HG03039 (cell line): ENCODE results near the gene CACNG8.

Experiments
- ATAC-seq: cut with Tn5 transposase; IDR thresholded peaks from one replicate; pipeline ENCODE4 v1.9.1; 2021; ENCODE audit warnings: mild to moderate bottlenecking, moderate library complexity; ENCODE audit not compliant: unreplicated experiment

The CACNG8 gene

DNA sequence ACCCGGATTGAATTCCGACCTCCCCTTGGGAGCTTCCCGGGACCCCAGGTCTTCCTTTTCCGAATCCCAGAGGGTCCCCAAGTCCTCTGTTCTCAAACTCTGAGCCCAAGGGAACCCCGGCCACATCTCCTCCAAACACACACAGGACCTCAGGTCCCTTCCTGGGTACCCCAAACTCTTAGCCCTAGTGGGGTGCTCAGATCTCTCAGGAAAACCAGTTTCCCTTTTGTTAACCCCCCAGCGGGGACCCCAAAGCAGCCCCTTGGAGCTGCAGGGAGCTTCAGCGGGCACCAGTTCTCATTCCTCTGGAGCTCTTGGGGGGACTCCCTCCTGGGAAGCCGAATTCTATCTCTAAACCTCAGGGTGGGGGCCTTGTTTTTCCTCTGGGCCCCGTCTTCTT is 29.5 kb downstream of the CACNG8 start:
- ATAC-seq: no peak

DNA sequence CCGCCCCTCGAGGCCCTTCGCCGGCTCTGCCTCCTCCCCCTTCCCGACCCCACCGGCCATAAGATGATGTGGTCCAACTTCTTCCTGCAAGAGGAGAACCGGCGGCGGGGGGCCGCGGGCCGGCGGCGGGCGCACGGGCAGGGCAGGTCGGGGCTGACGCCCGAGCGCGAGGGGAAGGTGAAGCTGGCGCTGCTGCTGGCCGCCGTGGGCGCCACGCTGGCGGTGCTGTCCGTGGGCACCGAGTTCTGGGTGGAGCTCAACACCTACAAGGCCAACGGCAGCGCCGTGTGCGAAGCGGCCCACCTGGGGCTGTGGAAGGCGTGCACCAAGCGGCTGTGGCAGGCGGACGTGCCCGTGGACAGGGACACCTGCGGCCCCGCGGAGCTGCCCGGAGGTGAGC is 30.1 kb downstream of the CACNG8 start:
- ATAC-seq: no peak

DNA sequence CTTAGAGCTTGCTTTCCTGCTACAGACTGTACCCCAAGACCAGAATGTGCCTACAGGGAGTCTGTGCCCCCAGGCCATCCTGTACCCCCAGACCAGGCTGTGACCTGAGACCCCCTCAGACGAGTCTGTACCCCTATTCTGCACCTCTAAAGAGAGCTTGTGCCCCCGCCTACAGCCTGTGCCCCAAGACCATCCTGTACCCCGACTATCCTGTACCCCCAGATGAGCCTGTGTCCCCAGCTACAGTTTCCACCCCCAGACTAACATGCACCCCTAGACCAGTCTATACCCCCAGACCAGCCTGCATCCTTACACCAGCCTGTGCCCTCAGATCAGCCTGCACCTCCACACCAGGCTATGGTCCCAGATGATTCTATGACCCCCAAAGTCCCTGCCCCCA is 30.7 kb downstream of the CACNG8 start:
- no peak for ATAC-seq

DNA sequence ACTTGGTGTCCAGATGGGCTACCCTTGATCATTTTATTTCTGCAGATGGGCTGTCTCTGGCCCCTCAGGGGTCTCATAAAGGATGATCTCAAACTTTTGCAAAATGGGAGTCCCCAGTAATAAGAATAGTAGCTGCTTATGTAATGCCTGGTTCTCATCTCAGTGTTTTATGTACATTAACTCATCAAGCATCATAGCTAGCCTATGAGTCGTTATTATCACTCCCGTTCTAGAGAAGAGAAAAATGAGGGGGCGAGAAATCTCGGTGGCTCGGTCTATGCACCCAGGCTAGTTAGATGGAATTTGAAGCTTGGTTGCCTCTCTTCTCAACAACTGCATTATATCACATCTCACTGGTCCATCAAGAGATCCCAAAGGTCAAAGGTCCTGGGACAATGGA is 32.1 kb downstream of the CACNG8 start:
- ATAC-seq: no peak

DNA sequence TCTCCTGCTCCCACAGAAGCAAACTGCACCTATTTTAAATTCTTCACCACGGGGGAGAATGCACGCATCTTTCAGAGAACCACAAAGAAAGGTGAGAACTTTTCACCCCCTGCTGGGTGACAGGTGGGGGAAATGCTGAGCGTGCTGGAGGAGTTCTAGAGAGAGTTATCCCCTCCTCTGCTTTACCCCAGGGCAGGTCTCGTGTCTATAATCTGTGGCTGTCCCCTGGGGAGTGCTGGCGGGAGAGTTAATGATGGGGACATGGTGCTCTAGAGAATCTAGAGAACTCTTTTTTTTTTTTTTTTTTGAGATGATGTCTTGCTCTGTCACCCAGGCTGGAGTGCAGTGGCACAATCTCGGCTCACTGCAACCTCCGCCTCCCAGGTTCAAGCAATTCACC is 35.5 kb downstream of the CACNG8 start:
- no peak for ATAC-seq

DNA sequence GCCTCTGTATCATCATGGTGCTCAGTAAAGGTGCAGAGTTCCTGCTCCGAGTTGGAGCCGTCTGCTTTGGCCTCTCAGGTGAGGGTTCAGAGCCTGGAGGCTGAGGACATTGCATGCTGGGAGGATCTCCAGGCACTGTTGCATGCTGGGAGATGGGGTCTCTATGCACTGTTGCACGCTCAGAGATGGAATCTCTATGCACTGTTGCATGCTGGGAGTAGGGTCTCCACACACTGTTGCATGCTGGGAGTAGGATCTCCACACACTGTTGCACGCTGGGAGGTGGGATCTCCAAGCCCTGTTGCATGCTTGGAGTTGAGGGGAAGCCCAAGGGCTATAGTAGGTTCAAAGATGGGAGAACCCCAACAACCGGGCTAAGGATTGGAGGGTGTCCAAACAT is 37.0 kb downstream of the CACNG8 start:
- ATAC-seq: no peak

DNA sequence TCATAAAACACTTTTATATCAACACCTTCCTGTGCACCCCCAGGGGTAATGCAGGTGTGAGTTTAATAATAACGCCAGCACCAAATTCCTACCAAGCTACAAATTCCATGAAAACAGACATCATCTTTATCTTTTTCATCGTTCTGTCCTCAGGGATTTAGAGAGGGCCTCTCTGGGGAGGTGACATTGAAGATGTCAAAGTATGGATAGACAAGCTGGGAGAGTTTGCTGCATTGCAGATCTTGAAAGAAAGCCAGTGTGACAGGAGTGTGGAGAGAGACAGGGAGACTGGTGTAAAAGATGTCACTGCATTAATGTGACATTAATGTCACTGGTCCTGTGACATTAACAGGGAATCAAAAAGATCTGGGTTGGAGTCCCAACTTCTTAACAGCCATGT is 38.8 kb downstream of the CACNG8 start:
- no peak for ATAC-seq

DNA sequence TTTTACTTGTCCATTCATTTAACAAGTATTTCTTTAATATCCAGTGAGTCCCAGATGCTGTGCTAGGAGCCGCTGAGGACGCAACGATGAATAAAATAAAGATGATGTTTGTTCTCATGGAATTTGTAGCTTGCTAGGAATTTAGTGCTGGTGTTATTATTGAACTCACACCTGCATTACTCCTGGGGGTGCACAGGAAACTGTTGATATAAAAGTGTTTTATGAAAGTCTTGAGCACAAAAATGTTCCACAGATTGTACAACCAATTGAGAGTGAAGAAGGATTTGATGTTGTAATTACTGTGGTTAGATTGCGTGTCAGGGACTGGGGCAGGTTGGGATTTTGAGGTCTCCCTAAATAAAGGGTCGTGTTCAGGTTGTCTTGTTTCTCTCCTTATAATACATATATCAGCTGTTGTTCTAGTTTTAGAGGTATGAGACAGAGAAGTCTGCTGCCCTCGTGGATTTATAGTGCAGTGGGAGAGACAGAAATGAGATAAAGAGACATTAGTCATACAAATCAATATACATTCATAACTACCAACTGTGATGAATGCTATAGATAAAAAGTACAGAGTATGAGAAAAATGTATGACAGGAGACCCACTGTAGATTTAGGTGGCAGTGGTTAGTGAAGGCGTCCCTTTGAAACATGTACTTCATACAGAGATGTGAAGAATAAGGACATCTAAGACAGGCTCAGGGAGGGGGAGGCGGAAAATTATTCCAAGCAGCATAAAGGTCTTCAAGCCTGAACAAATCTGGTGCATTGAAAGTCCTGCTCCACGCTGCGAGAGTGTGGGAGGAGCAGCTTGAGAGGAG is 40.0 kb downstream of the CACNG8 start:
- no peak for ATAC-seq

DNA sequence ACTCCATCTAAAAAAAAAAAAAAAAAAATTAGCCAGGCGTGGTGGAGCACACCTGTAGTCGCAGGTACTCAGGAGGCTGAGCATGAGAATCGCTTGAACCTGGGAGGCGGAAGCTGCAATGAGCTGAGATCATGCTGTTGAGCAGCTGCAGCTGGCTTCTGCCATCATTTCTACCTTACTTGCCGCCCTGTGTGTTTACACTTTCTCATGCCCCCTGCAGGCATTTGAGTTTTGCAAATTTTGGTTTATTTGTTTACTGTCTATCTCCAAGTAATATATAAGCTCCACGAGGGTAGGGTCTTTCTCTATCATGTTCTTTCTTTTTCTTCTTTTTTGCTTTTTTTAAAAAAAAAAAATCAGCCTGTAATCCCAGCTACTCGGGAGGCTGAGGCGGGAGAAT is 46.7 kb downstream of the CACNG8 start:
- ATAC-seq: no peak

DNA sequence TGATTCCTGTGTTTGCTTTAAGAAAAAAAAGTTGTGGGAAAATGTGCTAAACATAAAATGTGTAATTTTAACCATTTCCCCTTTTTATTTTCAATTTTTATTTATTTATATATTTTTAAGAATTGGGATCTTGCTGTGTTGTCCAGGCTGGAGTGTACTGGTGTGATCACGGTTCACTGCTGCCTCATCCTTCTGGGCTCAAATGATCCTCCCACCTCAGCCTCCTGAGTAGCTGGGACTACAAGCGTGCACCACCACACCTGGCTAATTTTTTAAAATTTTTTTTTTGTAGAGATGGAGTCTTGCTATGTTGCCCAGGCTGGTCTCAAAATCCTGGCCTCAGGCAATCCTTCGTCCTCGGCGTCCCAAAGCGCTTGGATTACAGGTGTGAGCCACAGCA is 47.7 kb downstream of the CACNG8 start:
- ATAC-seq: no peak

DNA sequence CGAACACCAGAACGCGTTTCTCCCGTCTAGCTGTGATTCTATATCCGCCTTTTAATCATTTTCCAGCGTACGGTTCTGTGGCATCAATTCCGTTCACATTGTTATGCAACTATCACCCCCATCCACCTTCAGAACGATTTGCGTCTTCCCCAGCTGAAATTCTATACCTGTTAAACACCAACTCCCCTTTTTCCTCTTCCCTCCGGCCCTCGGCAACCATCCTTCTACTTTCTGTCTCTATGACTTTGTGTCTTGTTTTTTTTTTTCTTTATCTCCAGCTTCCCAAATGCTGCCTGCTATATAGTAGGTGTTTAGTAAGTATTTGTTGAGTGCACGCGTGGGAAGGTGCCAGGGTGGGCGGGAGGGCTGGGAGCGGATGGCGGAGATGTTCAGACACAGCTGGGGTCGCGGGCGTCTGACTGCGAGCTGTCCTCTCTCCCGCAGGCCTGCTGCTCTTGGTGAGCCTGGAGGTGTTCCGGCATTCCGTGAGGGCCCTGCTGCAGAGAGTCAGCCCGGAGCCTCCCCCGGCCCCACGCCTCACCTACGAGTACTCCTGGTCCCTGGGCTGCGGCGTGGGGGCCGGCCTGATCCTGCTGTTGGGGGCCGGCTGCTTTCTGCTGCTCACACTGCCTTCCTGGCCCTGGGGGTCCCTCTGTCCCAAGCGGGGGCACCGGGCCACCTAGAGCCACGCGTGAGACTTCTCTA is 48.9 kb downstream of the CACNG8 start:
- no peak for ATAC-seq

DNA sequence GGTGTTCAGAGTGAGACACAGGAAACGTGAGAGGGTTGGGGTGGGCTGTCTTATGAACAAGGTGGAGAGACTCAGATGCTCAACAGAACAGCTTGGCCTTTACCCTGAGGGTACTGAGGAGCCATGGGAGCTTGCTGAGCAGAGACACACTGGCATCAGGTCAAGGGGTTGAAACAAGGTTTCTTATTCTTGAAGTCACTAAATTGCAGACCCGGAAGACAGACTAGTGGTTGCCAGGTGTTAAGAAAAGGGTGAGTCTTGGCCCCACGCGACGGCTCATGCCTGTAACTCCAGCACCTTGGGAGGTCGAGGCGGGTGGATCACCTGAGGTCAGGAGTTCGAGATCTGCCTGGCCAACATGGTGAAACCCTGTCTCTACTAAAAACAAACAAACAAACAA is 51.1 kb downstream of the CACNG8 start:
- ATAC-seq: no peak

DNA sequence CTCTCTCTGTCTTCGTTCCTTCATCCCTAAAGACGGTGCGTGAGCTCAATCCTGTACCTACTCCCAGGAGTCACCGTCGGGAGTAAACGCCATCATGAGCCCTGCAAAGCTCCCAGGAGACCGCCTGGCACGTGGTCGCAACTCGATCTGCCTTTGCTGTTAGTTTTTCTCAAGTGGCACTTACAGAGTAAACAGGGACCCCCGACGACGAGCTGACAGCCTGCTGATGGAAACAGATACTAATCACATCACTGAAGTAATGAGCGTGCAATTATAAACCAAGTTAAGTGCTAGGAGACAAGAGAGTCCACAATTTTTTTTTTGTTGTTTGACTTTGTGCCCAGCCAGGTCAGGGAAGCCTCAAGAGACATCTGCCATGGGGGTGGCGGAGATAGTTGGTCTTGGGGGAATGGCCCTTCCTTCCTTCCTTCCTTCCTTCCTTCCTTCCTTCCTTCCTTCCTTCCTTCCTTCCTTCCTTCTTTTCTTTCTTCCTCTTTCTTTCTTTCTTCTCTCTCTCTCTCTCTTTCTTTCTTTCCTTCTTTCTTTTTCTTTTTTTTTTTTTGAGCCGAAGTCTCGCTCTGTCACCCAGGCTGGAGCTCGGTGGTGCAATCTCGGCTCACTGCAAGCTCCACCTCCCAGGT is 52.3 kb downstream of the CACNG8 start:
- ATAC-seq: no peak

DNA sequence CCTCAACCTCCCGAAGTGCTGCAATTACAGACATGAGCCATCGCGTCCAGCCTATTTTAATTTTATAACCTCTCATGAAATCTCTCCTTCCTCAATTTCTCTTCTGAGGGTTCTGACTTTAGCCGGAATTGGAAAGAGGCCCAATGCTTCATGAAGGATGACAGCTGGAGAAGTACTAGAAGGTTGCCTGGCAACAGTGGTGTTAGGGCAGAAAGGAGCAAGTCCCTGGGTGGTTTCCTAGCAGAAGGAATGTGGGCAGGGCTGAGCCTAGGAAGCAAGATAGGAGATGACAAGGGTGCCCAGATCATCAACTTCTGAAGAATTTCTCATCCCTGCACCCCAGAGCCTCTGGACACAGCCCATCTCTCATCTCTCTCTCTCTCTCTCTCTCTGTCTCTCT is 54.5 kb downstream of the CACNG8 start:
- ATAC-seq: no peak

DNA sequence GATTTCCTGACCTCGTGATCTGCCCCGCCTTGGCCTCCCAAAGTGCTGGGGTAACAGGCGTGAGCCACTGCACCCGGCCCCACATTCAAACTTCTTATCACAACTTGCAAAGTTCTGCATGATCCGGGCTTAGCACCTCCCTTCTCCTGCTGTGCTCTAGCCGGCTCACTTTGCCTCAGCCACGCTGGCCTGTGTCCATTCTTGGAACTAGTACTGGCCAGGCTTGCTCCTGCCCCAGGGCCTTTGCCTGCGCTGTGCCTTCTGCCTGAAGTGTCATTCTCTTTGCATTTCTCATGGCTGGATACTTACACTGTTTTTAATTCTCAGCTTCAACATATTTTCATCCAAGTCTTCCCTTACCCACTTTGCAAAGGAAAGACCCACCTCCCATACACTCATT is 58.6 kb downstream of the CACNG8 start:
- no peak for ATAC-seq

DNA sequence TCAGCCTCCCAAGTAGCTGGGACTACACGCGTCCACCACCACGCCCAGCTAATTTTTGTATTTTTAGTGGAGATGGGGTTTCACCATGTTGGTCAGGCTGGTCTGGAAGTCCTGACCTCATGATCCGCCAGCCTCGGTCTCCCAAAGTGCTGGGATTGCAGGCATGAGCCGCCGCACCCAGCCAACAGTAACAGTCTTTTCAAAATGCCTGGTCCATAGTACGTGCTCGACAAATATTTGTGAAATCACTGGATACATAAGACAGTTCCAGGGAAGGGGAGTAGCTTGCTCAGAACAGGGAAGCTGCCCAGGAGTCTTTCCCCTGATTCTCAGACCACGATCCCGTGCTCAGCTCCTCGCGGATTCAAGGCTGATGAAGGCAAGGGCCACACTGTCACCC is 59.2 kb downstream of the CACNG8 start:
- no peak for ATAC-seq

DNA sequence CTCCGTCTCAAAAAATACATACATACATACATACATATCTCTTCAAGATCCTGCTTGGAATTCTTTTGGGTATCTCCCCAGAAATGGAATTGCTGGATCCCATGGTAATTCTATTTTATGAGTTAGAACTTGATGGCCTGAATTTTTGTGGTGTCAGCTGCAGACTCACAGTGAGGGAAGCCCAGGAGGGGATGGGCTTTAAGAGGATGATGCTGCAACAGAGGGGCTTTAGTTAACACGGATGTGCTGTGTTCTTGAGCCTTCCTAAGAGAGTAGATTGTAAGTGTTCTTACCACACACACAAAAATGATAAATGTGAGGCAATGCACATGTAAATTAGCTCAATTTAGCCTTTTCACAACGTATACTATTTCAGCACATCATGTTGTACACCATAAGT is 60.5 kb downstream of the CACNG8 start:
- no peak for ATAC-seq

DNA sequence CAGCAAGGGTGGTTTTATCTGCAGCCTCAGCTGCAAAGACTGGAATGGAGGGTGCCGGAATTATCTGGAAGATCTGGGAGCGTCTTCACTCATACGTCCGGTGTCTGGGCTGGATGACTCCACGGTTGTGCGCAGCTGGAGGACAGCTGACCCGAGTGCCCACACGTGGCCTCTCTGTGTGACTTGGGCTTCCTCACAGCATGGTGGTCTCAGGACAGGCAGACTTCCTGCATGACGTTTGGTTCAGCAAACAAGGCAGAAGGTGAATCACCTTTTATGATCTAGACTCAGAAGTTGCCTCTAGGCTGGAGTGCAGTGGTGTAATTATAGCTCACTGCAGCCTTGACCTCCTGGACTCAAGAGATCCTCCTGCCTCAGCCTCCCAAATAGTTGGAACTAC is 61.9 kb downstream of the CACNG8 start:
- ATAC-seq: no peak

DNA sequence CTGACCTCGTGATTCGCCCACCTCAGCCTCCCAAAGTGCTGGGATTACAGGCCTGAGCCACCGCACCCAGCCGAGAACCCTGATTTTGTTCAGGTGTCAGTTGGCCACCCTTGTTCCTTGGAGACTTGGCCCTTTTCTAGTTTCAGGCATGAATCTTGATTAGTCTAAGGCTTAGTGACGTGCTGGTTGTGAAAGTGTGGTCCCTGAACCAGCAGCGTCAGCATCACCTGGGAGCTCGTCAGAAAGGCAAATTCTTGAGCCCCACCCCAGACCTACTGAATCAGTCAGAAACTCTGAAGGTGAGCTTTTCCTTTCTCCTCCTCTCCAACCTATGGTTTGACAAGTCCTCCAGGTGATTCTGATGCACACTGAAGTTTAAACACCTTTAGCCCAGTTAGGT is 63.9 kb downstream of the CACNG8 start:
- ATAC-seq: no peak

DNA sequence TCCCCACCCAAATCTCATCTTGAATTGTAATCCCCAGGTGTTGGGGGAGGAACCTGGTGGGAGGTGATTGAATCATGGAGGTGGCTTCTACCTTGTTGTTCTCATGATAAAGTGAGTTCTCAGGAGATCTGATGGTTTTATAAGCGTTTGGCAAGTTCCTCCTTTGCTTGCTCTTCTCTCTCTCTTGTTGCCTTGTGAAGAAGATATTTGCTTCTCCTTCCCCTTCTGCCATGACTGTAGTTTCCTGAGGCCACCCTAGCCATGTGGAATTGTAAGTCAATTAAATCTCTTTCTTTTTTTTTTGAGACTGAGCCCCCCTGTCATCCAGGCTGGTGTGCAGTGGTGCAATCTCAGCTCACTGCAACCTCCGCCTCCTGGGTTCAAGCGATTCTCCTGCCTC is 66.6 kb downstream of the CACNG8 start:
- no peak for ATAC-seq

DNA sequence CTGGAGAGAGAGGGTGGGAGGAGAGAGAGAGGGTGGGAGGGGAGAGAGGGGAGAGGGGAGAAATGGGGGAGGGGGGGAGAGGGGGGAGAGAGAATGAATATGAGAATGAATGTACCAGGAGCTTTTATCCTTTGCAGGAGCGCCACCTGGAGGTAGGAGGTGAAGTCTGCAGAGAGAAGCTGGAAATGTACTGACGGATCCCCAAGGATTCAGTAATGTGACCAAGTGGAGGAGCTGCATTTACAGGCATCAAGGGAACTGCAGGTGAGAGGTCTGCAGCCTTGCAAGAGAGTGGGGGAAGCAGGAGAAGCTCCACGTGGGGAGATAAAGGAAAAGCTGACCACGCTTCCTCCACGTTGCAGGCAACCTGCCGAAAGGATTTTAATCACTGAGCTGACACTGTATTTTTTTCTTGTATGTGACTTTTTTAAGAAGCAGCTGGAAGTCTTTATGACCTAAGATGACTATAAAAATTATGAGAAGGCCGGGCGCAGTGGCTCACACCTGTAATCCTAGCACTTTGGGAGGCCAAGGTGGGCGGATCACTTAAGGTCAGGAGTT is 67.3 kb downstream of the CACNG8 start:
- ATAC-seq: no peak
